ENCODE data around the gene KLHL7. TPM values are rescaled to one million over a fixed set of nuclear protein-coding genes. Genes with fewer than 3 reads are reported as not detected.

The KLHL7 gene
- total RNA-seq, 2 donors from 2014 or later = 37.5 to 54.6 TPM

GRCh38 chr7:23114896-23115295, 9.3 kb downstream of the KLHL7 start:
- Histone ChIP-seq H3K27ac (ENCODE audit: low read depth, low read length) (peak overlapping the region; percentile 88), H3K4me3 (ENCODE audit: low read length) (no peak overlapping the region), H3K36me3 (ENCODE audit: control insufficient read depth, insufficient read depth, low read length) (no peaks in the 10 kb centered on the region), H3K9me3 (ENCODE audit: control insufficient read depth, low read length) (no peaks in the 10 kb centered on the region), H3K4me1 (ENCODE audit: control insufficient read depth, insufficient read depth, low read length) (no peaks in the 10 kb centered on the region), H3K9ac (ENCODE audit: extremely low read depth, low read length, poor library complexity, severe bottlenecking) (no peak overlapping the region), H3K27me3 (ENCODE audit: control insufficient read depth, insufficient read depth, low read length, poor library complexity, severe bottlenecking) (no peaks in the 10 kb centered on the region)
- DNase-seq = no peak
- Mint-ChIP-seq H3K4me3 (no peak overlapping the region), H3K27me3 (ENCODE audit: insufficient read depth) (no peaks in the 10 kb centered on the region), H3K4me1 (peaks cover 23% of the 10 kb centered on the region), H3K27ac (no peak overlapping the region), H3K36me3 (ENCODE audit: low read depth) (peaks cover 5% of the 10 kb centered on the region), H3K9me3 (no peaks in the 10 kb centered on the region)
- 92 to 100% methylated on average over 1 to 3 of the region's 3 CpGs for WGBS, 2 experiments (ENCODE audit: insufficient coverage in 1 of 2, insufficient read length in 1 of 2)
- no peak for TF ChIP-seq CTCF (conservative IDR thresholded peaks at IDR 0.05)

- H3K27ac ChIP-seq (ENCODE audit: low read depth, low read length) = peak overlapping the region; percentile 88
- Mint-ChIP-seq H3K27ac (peak overlapping the region; percentile 79), H3K4me1 (peaks cover 23% of the 10 kb centered on the region), H3K9me3 (no peaks in the 10 kb centered on the region), H3K27me3 (ENCODE audit: insufficient read depth) (no peaks in the 10 kb centered on the region), H3K4me3 (no peak overlapping the region), H3K36me3 (ENCODE audit: low read depth) (peaks cover 5% of the 10 kb centered on the region)
- H3K9me3 ChIP-seq (ENCODE audit: control insufficient read depth, low read length) = no peaks in the 10 kb centered on the region
- H3K36me3 ChIP-seq (ENCODE audit: control insufficient read depth, insufficient read depth, low read length) = no peaks in the 10 kb centered on the region
- peak; percentile 76 for DNase-seq
- no peak overlapping the region for H3K9ac ChIP-seq (ENCODE audit: extremely low read depth, low read length, poor library complexity, severe bottlenecking)
- H3K27me3 ChIP-seq (ENCODE audit: control insufficient read depth, insufficient read depth, low read length, poor library complexity, severe bottlenecking) = no peaks in the 10 kb centered on the region
- no peak overlapping the region for H3K4me3 ChIP-seq (ENCODE audit: low read length)
- no peak for TF ChIP-seq CTCF (conservative IDR thresholded peaks at IDR 0.05)
- 27 to 43% methylated on average over 1 to 2 of the region's 2 CpGs for WGBS, 2 experiments (ENCODE audit: insufficient coverage in 1 of 2, insufficient read length in 1 of 2)
- H3K4me1 ChIP-seq (ENCODE audit: control insufficient read depth, insufficient read depth, low read length) = no peaks in the 10 kb centered on the region
Observed at GRCh38 chr7:23115991-23116390, 10.4 kb downstream of the KLHL7 start.

GRCh38 chr7:23117841-23118240, 12.3 kb downstream of the KLHL7 start:
- H3K27ac ChIP-seq (ENCODE audit: low read depth, low read length) = no peak overlapping the region
- peaks cover 23% of the 10 kb centered on the region for H3K4me1 Mint-ChIP-seq
- H3K4me1 ChIP-seq (ENCODE audit: control insufficient read depth, insufficient read depth, low read length) = no peaks in the 10 kb centered on the region

More at GRCh38 chr7:23117841-23118240, 12.3 kb downstream of the KLHL7 start:
- H3K27me3 ChIP-seq (ENCODE audit: control insufficient read depth, insufficient read depth, low read length, poor library complexity, severe bottlenecking) = no peaks in the 10 kb centered on the region
- H3K9me3 Mint-ChIP-seq = no peaks in the 10 kb centered on the region
- H3K36me3 ChIP-seq (ENCODE audit: control insufficient read depth, insufficient read depth, low read length) = no peaks in the 10 kb centered on the region
- TF ChIP-seq CTCF (conservative IDR thresholded peaks at IDR 0.05) = no peak
- H3K36me3 Mint-ChIP-seq (ENCODE audit: low read depth) = peaks cover 10% of the 10 kb centered on the region
- 58 to 81% methylated on average over 2 of the region's 2 CpGs for WGBS, 2 experiments (ENCODE audit: insufficient coverage in 1 of 2, insufficient read length in 1 of 2)
- DNase-seq = no peak
- H3K4me3 ChIP-seq (ENCODE audit: low read length) = no peak overlapping the region
- H3K4me3 Mint-ChIP-seq = no peak overlapping the region
- no peaks in the 10 kb centered on the region for H3K27me3 Mint-ChIP-seq (ENCODE audit: insufficient read depth)
- H3K27ac Mint-ChIP-seq = no peak overlapping the region
- H3K9ac ChIP-seq (ENCODE audit: extremely low read depth, low read length, poor library complexity, severe bottlenecking) = no peak overlapping the region
- no peaks in the 10 kb centered on the region for H3K9me3 ChIP-seq (ENCODE audit: control insufficient read depth, low read length)

Measured in endodermal cell (in vitro differentiated cells).